Mucosa of descending colon (tissue), 3 donors: Measurements from ENCODE around the gene KBTBD12. TPM values are rescaled to one million over a fixed set of nuclear protein-coding genes. Genes with fewer than 3 reads are reported as not detected.

ENCODE experiments used
- ATAC-seq: fragments of 200-7000 bp; cut with Tn5 transposase; one replicate; pipeline ENCODE4 v1.9.1; 2020; ENCODE audit warnings: mild to moderate bottlenecking, moderate library complexity
- DNase-seq, 3 donors: peaks; one replicate each; pipeline ENCODE4 v3.0.0-alpha.2; 2020
- H3K36me3 ChIP-seq: fragments of 200-600 bp; one replicate; pipeline ENCODE4 v1.8.0; 2021; ENCODE audit warnings: low read depth, mild to moderate bottlenecking
- H3K4me1 ChIP-seq: fragments of 200-600 bp; one replicate; pipeline ENCODE4 v1.8.0; 2021; ENCODE audit warnings: low read depth, mild to moderate bottlenecking
- H3K4me3 ChIP-seq: fragments of 200-600 bp; one replicate; pipeline ENCODE4 v1.8.0; 2021; ENCODE audit warnings: mild to moderate bottlenecking
- H3K9me3 ChIP-seq: fragments of 200-600 bp; one replicate; pipeline ENCODE4 v1.8.0; 2021; ENCODE audit warnings: mild to moderate bottlenecking
- intact Hi-C, 2 donors: fragments of 100-400 bp; cut with DNase I in 1 of 2; cut with micrococcal nuclease in 1 of 2; formaldehyde crosslinking; loops; one replicate each; pipeline versions ENCODE4 v1.11.0 to v1.11.1; 2022; cut with DNase I, micrococcal nuclease
- total RNA-seq, 3 donors: library from RNA; stranded (reverse); fragmentation: NEBNext Ultra II Directional in 2 of 3; extraction: Animal tissue kit (Norgen Biotek cat#: 25700) in 2 of 3; gene quantifications; one replicate each; pipeline versions ENCODE4 v1.2.1 to v1.2.4, GENCODE V29; 2021 to 2023
- TF ChIP-seq, protein P1 (sequence below): fragments of 200-600 bp; IDR thresholded peaks from one replicate; pipeline ENCODE4 v1.8.0; 2022; ENCODE audit warnings: antibody characterized with exemption, mild to moderate bottlenecking
- donor health status: DM: no; HTN: no; CAD: no; lungs with moderate emphysema.
- donor health status: DM: no; HTN: no; CAD: no.
- donor health status: DM: no; HTN: yes; CAD: no.

Gene KBTBD12
- total RNA-seq, 3 donors from 2014 or later, result 3.1 to 6.6 (median 5.5) TPM

DNA sequence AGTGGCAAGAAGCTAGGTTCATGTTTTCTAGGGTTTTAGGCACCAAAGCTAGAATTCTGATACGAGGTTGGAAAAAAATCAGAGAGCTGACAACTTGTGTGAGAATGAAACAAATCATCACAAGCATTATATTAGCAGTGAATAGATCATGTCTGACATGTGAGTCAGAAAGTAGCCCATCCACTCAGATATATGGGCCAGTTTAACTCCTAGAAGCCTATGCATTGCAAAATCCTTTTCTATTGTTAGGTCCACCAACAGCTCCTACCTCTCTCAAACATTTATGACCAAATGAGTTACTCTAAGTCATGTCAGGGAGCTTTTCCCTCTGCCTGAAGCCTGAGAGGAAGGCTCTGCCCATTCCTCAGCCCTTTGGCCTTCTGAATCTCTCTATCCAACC lies 44.0 kb downstream of the KBTBD12 start:
- DNase-seq (no peak), ATAC-seq (no peak)
- TF ChIP-seq, protein P1, sequence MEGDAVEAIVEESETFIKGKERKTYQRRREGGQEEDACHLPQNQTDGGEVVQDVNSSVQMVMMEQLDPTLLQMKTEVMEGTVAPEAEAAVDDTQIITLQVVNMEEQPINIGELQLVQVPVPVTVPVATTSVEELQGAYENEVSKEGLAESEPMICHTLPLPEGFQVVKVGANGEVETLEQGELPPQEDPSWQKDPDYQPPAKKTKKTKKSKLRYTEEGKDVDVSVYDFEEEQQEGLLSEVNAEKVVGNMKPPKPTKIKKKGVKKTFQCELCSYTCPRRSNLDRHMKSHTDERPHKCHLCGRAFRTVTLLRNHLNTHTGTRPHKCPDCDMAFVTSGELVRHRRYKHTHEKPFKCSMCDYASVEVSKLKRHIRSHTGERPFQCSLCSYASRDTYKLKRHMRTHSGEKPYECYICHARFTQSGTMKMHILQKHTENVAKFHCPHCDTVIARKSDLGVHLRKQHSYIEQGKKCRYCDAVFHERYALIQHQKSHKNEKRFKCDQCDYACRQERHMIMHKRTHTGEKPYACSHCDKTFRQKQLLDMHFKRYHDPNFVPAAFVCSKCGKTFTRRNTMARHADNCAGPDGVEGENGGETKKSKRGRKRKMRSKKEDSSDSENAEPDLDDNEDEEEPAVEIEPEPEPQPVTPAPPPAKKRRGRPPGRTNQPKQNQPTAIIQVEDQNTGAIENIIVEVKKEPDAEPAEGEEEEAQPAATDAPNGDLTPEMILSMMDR, result no peak
- H3K36me3 ChIP-seq, result no peaks in the 10 kb centered on the region
- H3K4me3 ChIP-seq, result no peak overlapping the region
- no peaks in the 10 kb centered on the region for H3K9me3 ChIP-seq
- no peaks in the 10 kb centered on the region for H3K4me1 ChIP-seq
- intact Hi-C loops, result no loop called here

DNA sequence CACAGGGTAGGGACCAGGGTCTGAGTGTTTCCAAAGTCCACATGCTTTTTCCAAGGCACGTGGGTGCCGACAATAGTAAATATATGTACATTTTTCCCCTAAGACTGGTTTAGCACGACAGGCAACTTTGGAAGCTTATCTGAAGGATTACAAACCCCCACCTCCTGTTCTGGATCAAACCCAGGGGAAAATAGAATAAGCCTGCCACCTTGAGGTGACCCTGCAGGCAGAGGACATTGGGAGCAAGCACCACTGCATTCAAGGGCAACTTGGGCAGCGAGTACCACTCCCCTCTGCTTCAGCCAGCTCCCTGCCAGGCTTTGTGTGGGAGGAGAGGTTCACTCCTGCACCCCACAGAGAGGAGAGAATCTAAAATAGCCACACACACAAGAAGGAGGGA lies 44.8 kb downstream of the KBTBD12 start:
- no peaks in the 10 kb centered on the region for H3K9me3 ChIP-seq
- H3K4me1 ChIP-seq, result no peaks in the 10 kb centered on the region
- no peak overlapping the region for H3K4me3 ChIP-seq
- ATAC-seq (peak; percentile 27), DNase-seq (peak in 1 of 3 donors; percentile 38)
- no peaks in the 10 kb centered on the region for H3K36me3 ChIP-seq
- intact Hi-C loops, result loop anchor here in 1 of 2 donors (5.0 kb wide), 1 partner anchor 308 kb away; no protein-coding TSS in a partner anchor
- TF ChIP-seq, protein P1, result no peak

DNA sequence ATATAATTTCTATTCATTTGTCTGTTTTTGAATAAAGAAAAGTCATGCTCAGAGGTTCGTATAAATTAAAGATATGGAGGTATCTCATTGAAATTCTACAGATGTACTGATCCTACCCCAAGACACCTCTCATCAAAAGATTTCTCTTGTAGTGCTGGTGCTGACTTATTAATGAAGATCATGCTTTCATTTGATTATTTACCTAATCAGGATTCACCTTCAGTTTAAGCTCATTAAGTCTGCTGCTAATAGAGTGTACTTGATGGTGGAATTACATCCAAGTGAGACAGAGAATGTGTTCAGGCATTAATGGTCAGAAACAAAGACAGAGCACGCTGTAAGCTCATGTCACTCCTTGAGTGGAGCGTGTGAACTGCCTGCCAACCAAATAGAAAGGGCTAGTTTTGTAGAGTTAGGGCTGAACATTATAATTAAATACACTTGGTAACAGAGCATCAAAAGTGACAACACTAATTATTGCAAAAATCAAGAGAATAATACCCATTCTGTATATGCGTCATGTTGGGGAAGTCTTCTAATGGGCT lies 45.5 kb downstream of the KBTBD12 start:
- Histone ChIP-seq H3K4me3 (no peak overlapping the region), H3K4me1 (no peaks in the 10 kb centered on the region), H3K36me3 (no peaks in the 10 kb centered on the region), H3K9me3 (no peaks in the 10 kb centered on the region)
- ATAC-seq (no peak), DNase-seq (no peak)
- intact Hi-C loops, result loop anchor here in 1 of 2 donors (5.0 kb wide), 1 partner anchor 308 kb away; no protein-coding TSS in a partner anchor
- TF ChIP-seq, protein P1, result no peak

DNA sequence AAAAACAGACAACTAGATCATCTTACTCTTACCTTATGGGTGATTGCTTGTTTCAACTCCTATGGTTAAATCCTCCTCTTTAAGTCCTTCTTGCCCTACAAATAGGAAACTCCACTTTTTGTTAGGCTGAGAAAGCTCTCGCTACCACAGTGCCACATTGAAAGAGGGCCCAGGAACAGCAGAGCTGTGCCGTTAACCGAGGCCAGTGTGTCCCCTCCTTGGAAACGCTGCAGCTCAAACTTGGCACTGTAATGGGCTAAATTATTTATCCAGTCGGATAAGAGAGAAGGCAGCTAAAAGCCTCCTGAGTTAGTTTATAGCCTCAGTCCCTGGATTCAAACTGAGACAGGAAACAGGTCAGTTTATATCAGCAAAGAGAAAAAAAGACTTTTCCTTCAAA lies 46.1 kb downstream of the KBTBD12 start:
- intact Hi-C loops, result loop anchor here in 1 of 2 donors (5.0 kb wide), 1 partner anchor 309 kb away; no protein-coding TSS in a partner anchor
- Histone ChIP-seq H3K9me3 (no peaks in the 10 kb centered on the region), H3K36me3 (no peaks in the 10 kb centered on the region), H3K4me3 (no peak overlapping the region), H3K4me1 (no peaks in the 10 kb centered on the region)
- TF ChIP-seq, protein P1, result no peak
- ATAC-seq (no peak), DNase-seq (no peak)

DNA sequence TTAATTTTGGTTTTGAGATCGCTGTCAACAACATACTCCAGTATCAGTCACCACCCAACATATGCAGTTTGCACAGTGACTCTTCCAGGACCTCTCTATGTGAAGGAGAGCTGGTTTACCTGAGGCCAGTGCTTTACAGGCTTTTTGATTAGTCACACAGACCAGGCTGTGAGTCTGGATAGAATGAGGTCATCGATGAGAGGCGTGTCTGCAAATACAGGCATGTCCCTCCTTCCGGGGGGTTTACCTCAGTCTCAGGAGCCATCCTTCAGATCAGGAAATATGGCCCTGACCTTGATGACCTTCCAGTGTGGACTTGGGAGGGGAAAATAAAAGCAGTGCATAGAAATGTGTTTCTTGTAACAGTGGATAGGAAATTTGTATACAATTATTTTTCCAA lies 46.9 kb downstream of the KBTBD12 start:
- Histone ChIP-seq H3K9me3 (no peaks in the 10 kb centered on the region), H3K4me3 (no peak overlapping the region), H3K4me1 (no peaks in the 10 kb centered on the region), H3K36me3 (no peaks in the 10 kb centered on the region)
- ATAC-seq (peak; percentile 89), DNase-seq (peak in 1 of 3 donors; percentile 17)
- intact Hi-C loops, result loop anchor here in 1 of 2 donors (5.0 kb wide), 1 partner anchor 310 kb away; no protein-coding TSS in a partner anchor
- TF ChIP-seq, protein P1, result no peak
